Endothelial cell of umbilical vein (primary cell): ENCODE results near the gene PBX3. TPM values are rescaled to one million over a fixed set of nuclear protein-coding genes. Genes with fewer than 3 reads are reported as not detected.

ENCODE experiments used
- BruUV-seq: library from RNA; stranded (reverse); fragments of 400-500 nt; replicated peaks from 2 replicates; lab custom pipeline; 2021; lab: Mats Ljungman, UMichigan
- CTCF ChIA-PET: fragments of 300-600, 350-600 bp; sonication (Branson Sonifier 250); formaldehyde crosslinking; loops from one replicate; lab custom pipeline; 2021; ENCODE audit warnings: antibody characterized with exemption, inconsistent platforms; lab: Charles Lee
- POLR2A ChIA-PET: fragments of 300-600, 350-600 bp; sonication (Branson Sonifier 250); formaldehyde crosslinking; loops from one replicate; lab custom pipeline; 2021; ENCODE audit warnings: antibody characterized with exemption, inconsistent platforms; lab: Charles Lee
- DNase-seq: peaks from one replicate; pipeline ENCODE4 v3.0.0-alpha.2; 2011; ENCODE audit warnings: low read depth, low spot score
- FAIRE-seq: peaks from 2 replicates; lab custom pipeline; 2011; peaks lifted over from hg19 to GRCh38; lab: Jason Lieb, UNC
- H2AFZ ChIP-seq: 2 replicates; pipeline ENCODE4 v1.6.0; 2012; ENCODE audit warnings: low read depth, low read length, control low read depth, inconsistent platforms
- H3K27ac ChIP-seq: 2 replicates; pipeline ENCODE4 v1.5.1; 2011; ENCODE audit warnings: low read depth, mild to moderate bottlenecking, control low read depth, low read length, moderate library complexity; ENCODE audit not compliant: insufficient read depth
- H3K27me3 ChIP-seq, 2 experiments: 2 replicates each; pipeline versions ENCODE4 v1.6.0 to v1.6.1; 2011; ENCODE audit warnings: low read length in 2 of 2, mixed read lengths in 1 of 2; ENCODE audit not compliant: control insufficient read depth in 2 of 2, insufficient read depth in 2 of 2
- H3K36me3 ChIP-seq, 2 experiments: 2 replicates in 1 of 2; 3 replicates in 1 of 2; pipeline ENCODE4 v1.5.1; 2011; ENCODE audit warnings: low read length in 2 of 2, mild to moderate bottlenecking in 1 of 2, moderate library complexity in 1 of 2; ENCODE audit not compliant: control insufficient read depth in 2 of 2, insufficient read depth in 2 of 2; ENCODE audit errors: extremely low read depth in 1 of 2
- H3K4me1 ChIP-seq: 3 replicates; pipeline ENCODE4 v1.5.1; 2011; ENCODE audit warnings: mild to moderate bottlenecking, low read length; ENCODE audit not compliant: control insufficient read depth, insufficient read depth; ENCODE audit errors: extremely low read depth
- H3K4me2 ChIP-seq: 2 replicates; pipeline ENCODE4 v1.6.1; 2011; ENCODE audit warnings: low read length, control low read depth, mixed read lengths; ENCODE audit not compliant: insufficient read depth
- H3K4me3 ChIP-seq, 3 experiments: fragments of 200-600 bp in 1 of 3; sonication (generic), shearing (Covaris generic) in 1 of 3; replicated peaks in 1 of 3; 2 replicates each; pipeline ENCODE4 v1.5.1; 2011 to 2016; ENCODE audit warnings: control low read depth in 3 of 3, low read length in 3 of 3, mild to moderate bottlenecking in 2 of 3, inconsistent platforms in 1 of 3, low read depth in 1 of 3, moderate library complexity in 1 of 3; ENCODE audit not compliant: insufficient read depth in 1 of 3
- H3K79me2 ChIP-seq: 2 replicates; pipeline ENCODE4 v1.6.0; 2012; ENCODE audit warnings: low read length, inconsistent platforms; ENCODE audit not compliant: control insufficient read depth, insufficient read depth
- H3K9ac ChIP-seq: replicated peaks from 2 replicates; pipeline ENCODE3; 2011; ENCODE audit warnings: low read length, control low read depth; ENCODE audit not compliant: insufficient read depth; ENCODE audit errors: extremely low read depth
- H3K9me1 ChIP-seq: replicated peaks from 3 replicates; pipeline ENCODE4 v1.6.0; 2011; ENCODE audit warnings: mild to moderate bottlenecking, low read length; ENCODE audit not compliant: control insufficient read depth, insufficient read depth; ENCODE audit errors: extremely low read depth
- H3K9me3 ChIP-seq: replicated peaks from 2 replicates; pipeline ENCODE4 v1.5.1; 2012; ENCODE audit warnings: low read length, inconsistent platforms; ENCODE audit not compliant: control insufficient read depth, insufficient read depth
- H4K20me1 ChIP-seq: replicated peaks from 2 replicates; pipeline ENCODE3; 2011; ENCODE audit warnings: mild to moderate bottlenecking, low read length; ENCODE audit not compliant: control insufficient read depth, insufficient read depth; ENCODE audit errors: extremely low read depth
- EZH2 ChIP-seq: IDR thresholded peaks from 2 replicates; pipeline ENCODE4 v1.6.1; 2012; ENCODE audit warnings: borderline replicate concordance, low read depth, mild to moderate bottlenecking, moderate library complexity, low read length, inconsistent platforms; ENCODE audit not compliant: severe bottlenecking
- FOS ChIP-seq: IDR thresholded peaks from 2 replicates; pipeline ENCODE4 v1.6.1; 2011; ENCODE audit warnings: mild to moderate bottlenecking, low read length, moderate library complexity, borderline replicate concordance; ENCODE audit not compliant: insufficient read depth
- GATA2 ChIP-seq: IDR thresholded peaks from 2 replicates; pipeline ENCODE4 v1.7.0; 2011; ENCODE audit warnings: low read depth, mild to moderate bottlenecking, moderate library complexity, mixed read lengths, low read length; ENCODE audit not compliant: insufficient read length, insufficient read depth
- JUN ChIP-seq: IDR thresholded peaks from 2 replicates; pipeline ENCODE4 v1.6.1; 2011; ENCODE audit warnings: borderline replicate concordance, low read depth; ENCODE audit not compliant: insufficient read length, insufficient read depth
- MYC ChIP-seq: IDR thresholded peaks from one replicate; pipeline ENCODE4 v1.6.1; 2011; ENCODE audit warnings: mild to moderate bottlenecking, low read depth, low read length
- POLR2A ChIP-seq: IDR thresholded peaks from 2 replicates; pipeline ENCODE4 v1.6.1; 2012; ENCODE audit warnings: low read depth, mild to moderate bottlenecking, control low read depth, low read length
- POLR2AphosphoS5 ChIP-seq: IDR thresholded peaks from 2 replicates; pipeline ENCODE4 v1.6.1; 2012; ENCODE audit warnings: low read depth, mild to moderate bottlenecking, control low read depth, low read length, moderate library complexity; ENCODE audit not compliant: insufficient read depth
- dilution Hi-C: fragments of 300-500 bp; cut with MboI; formaldehyde crosslinking; loops from one replicate; pipeline ENCODE4 v1.15.0; 2019; ENCODE audit warnings: low sequenced_read_pairs; ENCODE audit not compliant: extremely low pct_ligation_motif_present
- intact Hi-C: fragments of 100-400 bp; cut with micrococcal nuclease; formaldehyde crosslinking; loops from one replicate; pipeline ENCODE4 v1.10.0; 2022
- polyA plus RNA-seq, 4 experiments: library from polyadenylated mRNA; depleted of rRNA in 3 of 4; stranded (reverse) in 3 of 4; unstranded in 1 of 4; fragments of >200 nt; gene quantifications; 2 replicates each; pipeline versions ENCODE4 v1.2.1 to v1.2.3, GENCODE V29; 2011 to 2012; ENCODE audit warnings: missing spikeins in 1 of 4
- total RNA-seq: library from RNA; stranded (reverse); gene quantifications from 2 replicates; pipeline ENCODE4 v1.2.3, GENCODE V29; 2021
- TF ChIP-seq, protein P1 (sequence below): IDR thresholded peaks from 2 replicates; pipeline ENCODE4 v1.6.1; 2011; ENCODE audit not compliant: insufficient read depth, insufficient read length
- TF ChIP-seq, protein P2 (sequence below), 2 donors: IDR thresholded peaks; 1 replicate in 1 of 2; 2 replicates in 1 of 2; pipeline ENCODE4 v1.5.1; 2011; ENCODE audit warnings: low read length in 2 of 2, mild to moderate bottlenecking in 2 of 2, moderate library complexity in 2 of 2, control low read depth in 1 of 2, inconsistent platforms in 1 of 2, low read depth in 1 of 2; ENCODE audit not compliant: insufficient read depth in 1 of 2; ENCODE audit errors: extremely low read depth in 1 of 2

PBX3 gene
- total and polyA plus RNA-seq, 2 donors (not counting 3 experiments of a cell fraction or from before 2014, with no cell fraction given): 18.8 to 42.0 TPM

DNA sequence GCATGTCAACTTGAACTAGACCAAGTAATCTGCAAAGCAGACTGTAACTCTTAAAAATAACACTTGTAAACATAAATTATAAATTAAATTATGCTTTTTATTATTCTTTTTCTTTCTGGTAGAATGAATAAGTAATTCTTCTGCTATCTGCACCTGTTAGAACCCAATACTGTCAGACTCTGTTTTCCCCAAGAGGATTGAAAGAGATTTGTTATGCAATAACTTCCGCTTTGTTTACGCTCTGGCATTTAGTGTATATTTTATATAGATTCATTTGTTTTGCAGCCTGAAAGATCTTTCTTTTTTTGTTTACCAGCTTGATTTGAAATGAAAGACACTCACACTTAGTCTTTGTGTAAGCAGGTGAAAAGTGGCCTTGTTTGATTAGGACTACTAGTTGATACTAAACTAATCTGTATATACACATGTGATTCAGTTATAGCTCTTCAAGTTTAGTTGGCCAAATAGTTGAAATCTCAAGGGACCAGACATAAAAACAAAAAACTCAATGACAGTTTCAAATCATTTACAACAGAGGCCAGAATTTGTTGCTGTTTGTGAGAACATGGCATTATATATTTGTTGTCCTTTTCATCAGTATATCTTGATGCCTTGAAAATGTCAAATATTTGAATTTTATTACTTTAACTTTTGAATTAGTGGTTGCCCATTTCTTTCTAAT lies 155.8 kb downstream of the PBX3 start:
- Histone ChIP-seq H2AFZ (no peak overlapping the region), H3K9ac (no peak overlapping the region), H3K9me3 (no peaks in the 10 kb centered on the region), H3K4me3 (no peak overlapping the region), H3K79me2 (peaks cover 4% of the 10 kb centered on the region), H3K27me3 (no peaks in the 10 kb centered on the region), H3K9me1 (no peaks in the 10 kb centered on the region), H3K4me1 (peaks cover 9% of the 10 kb centered on the region), H3K4me2 (no peak overlapping the region), H4K20me1 (no peaks in the 10 kb centered on the region), H3K27ac (no peak overlapping the region), H3K36me3 (no peaks in the 10 kb centered on the region)
- POLR2A ChIA-PET: no interaction called here
- CTCF ChIA-PET: interaction anchor here (1.4 to 1.9 kb wide), 2 partner anchors 8 to 11 kb away, joined by 4 to 5 read pairs; no protein-coding TSS in a partner anchor
- DNase-seq: no peak
- no TSS peak for BruUV-seq
- intact Hi-C loops: no loop called here
- no peak for FAIRE-seq
- dilution Hi-C loops: no loop called here
- TF ChIP-seq, protein P1, sequence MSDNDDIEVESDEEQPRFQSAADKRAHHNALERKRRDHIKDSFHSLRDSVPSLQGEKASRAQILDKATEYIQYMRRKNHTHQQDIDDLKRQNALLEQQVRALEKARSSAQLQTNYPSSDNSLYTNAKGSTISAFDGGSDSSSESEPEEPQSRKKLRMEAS: no peak
- TF ChIP-seq FOS (no peak), JUN (no peak), EZH2 (no peak), MYC (no peak), GATA2 (no peak), POLR2A (no peak), POLR2AphosphoS5 (no peak)
- TF ChIP-seq, protein P2, sequence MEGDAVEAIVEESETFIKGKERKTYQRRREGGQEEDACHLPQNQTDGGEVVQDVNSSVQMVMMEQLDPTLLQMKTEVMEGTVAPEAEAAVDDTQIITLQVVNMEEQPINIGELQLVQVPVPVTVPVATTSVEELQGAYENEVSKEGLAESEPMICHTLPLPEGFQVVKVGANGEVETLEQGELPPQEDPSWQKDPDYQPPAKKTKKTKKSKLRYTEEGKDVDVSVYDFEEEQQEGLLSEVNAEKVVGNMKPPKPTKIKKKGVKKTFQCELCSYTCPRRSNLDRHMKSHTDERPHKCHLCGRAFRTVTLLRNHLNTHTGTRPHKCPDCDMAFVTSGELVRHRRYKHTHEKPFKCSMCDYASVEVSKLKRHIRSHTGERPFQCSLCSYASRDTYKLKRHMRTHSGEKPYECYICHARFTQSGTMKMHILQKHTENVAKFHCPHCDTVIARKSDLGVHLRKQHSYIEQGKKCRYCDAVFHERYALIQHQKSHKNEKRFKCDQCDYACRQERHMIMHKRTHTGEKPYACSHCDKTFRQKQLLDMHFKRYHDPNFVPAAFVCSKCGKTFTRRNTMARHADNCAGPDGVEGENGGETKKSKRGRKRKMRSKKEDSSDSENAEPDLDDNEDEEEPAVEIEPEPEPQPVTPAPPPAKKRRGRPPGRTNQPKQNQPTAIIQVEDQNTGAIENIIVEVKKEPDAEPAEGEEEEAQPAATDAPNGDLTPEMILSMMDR (IDR thresholded peaks at IDR 0.05; ENCODE audit: extremely low read depth in 1 of 2, insufficient read depth in 1 of 2, low read depth in 1 of 2, low read length in 2 of 2): no peak
